Vagina (tissue), 2 donors: ENCODE data around the gene TMTC2.

Source experiments
- CTCF ChIP-seq, 3 experiments: fragments of 450-650 bp in 2 of 3; fragments of 200-600 bp in 1 of 3; sonication (generic) in 1 of 3; IDR thresholded peaks; one replicate each; pipeline ENCODE4 v1.5.1; 2017 to 2019; ENCODE audit warnings: antibody characterized with exemption in 3 of 3, mild to moderate bottlenecking in 2 of 3, moderate library complexity in 2 of 3
- POLR2A ChIP-seq, 2 donors: fragments of 450-650 bp; IDR thresholded peaks; one replicate each; pipeline ENCODE4 v1.6.1; 2017; ENCODE audit warnings: antibody characterized with exemption in 2 of 2, mild to moderate bottlenecking in 2 of 2, moderate library complexity in 2 of 2
- POLR2AphosphoS5 ChIP-seq, 2 donors: sonication (generic); formaldehyde crosslinking; IDR thresholded peaks; one replicate each; pipeline ENCODE4 v1.9.0; 2017; ENCODE audit warnings: antibody characterized with exemption in 2 of 2, mild to moderate bottlenecking in 2 of 2, low read depth in 1 of 2; ENCODE audit not compliant: insufficient read depth in 1 of 2

GRCh38 chr12:82883394-82884355, 197.0 kb downstream of the TMTC2 start:
- TF ChIP-seq CTCF (IDR thresholded peaks at IDR 0.05) = no peak
- TF ChIP-seq POLR2A (IDR thresholded peaks at IDR 0.05) = no peak
- TF ChIP-seq POLR2AphosphoS5 (IDR thresholded peaks at IDR 0.05; ENCODE audit: insufficient read depth in 1 of 2, low read depth in 1 of 2) = no peak
